Glutamatergic neuron (in vitro differentiated cells): Measurements from ENCODE around the gene CYBB. TPM values are rescaled to one million over a fixed set of nuclear protein-coding genes. Genes with fewer than 3 reads are reported as not detected.
A peak's percentile ranks its signal among the peaks of the same experiment; 100 is the strongest.

Experiments
- DNase-seq: peaks from one replicate; pipeline ENCODE4 v3.0.0; 2022
- H3K27ac Mint-ChIP-seq: one replicate; pipeline ENCODE4 v1.8.0; 2020; ENCODE audit warnings: mild to moderate bottlenecking, mixed read lengths, inconsistent platforms; ENCODE audit not compliant: unreplicated experiment
- H3K27me3 Mint-ChIP-seq: one replicate; pipeline ENCODE4 v1.8.0; 2020; ENCODE audit warnings: mild to moderate bottlenecking, moderate library complexity, mixed read lengths, inconsistent platforms; ENCODE audit not compliant: unreplicated experiment
- H3K36me3 Mint-ChIP-seq: one replicate; pipeline ENCODE4 v1.8.0; 2020; ENCODE audit warnings: mild to moderate bottlenecking, mixed read lengths, inconsistent platforms; ENCODE audit not compliant: unreplicated experiment
- H3K4me1 Mint-ChIP-seq: one replicate; pipeline ENCODE4 v1.8.0; 2020; ENCODE audit warnings: mild to moderate bottlenecking, low read depth, mixed read lengths, inconsistent platforms; ENCODE audit not compliant: unreplicated experiment
- H3K4me3 Mint-ChIP-seq: one replicate; pipeline ENCODE4 v1.8.0; 2020; ENCODE audit warnings: mild to moderate bottlenecking, mixed read lengths, inconsistent platforms; ENCODE audit not compliant: unreplicated experiment
- H3K9me3 Mint-ChIP-seq: one replicate; pipeline ENCODE4 v1.8.0; 2020; ENCODE audit warnings: mild to moderate bottlenecking, moderate library complexity, mixed read lengths, inconsistent platforms; ENCODE audit not compliant: unreplicated experiment
- CTCF ChIP-seq: fragments of 200-600 bp; sonication (generic); IDR thresholded peaks from one replicate; pipeline ENCODE4 v1.5.0; 2021; ENCODE audit not compliant: partially characterized antibody, unreplicated experiment
- total RNA-seq: library from RNA; stranded (reverse); fragmentation: NEBNext Ultra II Directional; extraction: Animal tissue kit (Norgen Biotek cat#: 25700); gene quantifications from one replicate; pipeline ENCODE4 v1.2.1, GENCODE V29; 2021; ENCODE audit not compliant: unreplicated experiment

The CYBB gene
- total RNA-seq, 1 donor from 2014 or later = 0.61 TPM

- no peak for TF ChIP-seq CTCF
- H3K36me3 Mint-ChIP-seq = no peaks in the 10 kb centered on the region
- no peaks in the 10 kb centered on the region for H3K27me3 Mint-ChIP-seq
- DNase-seq = no peak
- H3K27ac Mint-ChIP-seq = no peak overlapping the region
- H3K4me1 Mint-ChIP-seq = no peaks in the 10 kb centered on the region
- no peaks in the 10 kb centered on the region for H3K9me3 Mint-ChIP-seq
- no peak overlapping the region for H3K4me3 Mint-ChIP-seq
Measured at GRCh38 chrX:37834937-37835336, 55.1 kb downstream of the CYBB start.

GRCh38 chrX:37840931-37841330 lies 61.1 kb downstream of the CYBB start:
- no peak for TF ChIP-seq CTCF
- no peak for DNase-seq
- Mint-ChIP-seq H3K4me3 (no peak overlapping the region), H3K36me3 (no peaks in the 10 kb centered on the region), H3K4me1 (no peaks in the 10 kb centered on the region), H3K27me3 (no peaks in the 10 kb centered on the region), H3K27ac (no peak overlapping the region), H3K9me3 (no peaks in the 10 kb centered on the region)

- no peak for TF ChIP-seq CTCF
- Mint-ChIP-seq H3K4me1 (no peaks in the 10 kb centered on the region), H3K36me3 (no peaks in the 10 kb centered on the region), H3K27me3 (no peaks in the 10 kb centered on the region), H3K27ac (no peak overlapping the region), H3K9me3 (no peaks in the 10 kb centered on the region), H3K4me3 (no peak overlapping the region)
- DNase-seq = no peak
Measured at GRCh38 chrX:37844622-37845021, 64.8 kb downstream of the CYBB start.

GRCh38 chrX:37846141-37846540 lies 66.3 kb downstream of the CYBB start:
- peak overlapping the region; percentile 84 for H3K4me3 Mint-ChIP-seq
- no peaks in the 10 kb centered on the region for H3K36me3 Mint-ChIP-seq
- H3K27ac Mint-ChIP-seq = no peak overlapping the region
- DNase-seq = no peak
- no peaks in the 10 kb centered on the region for H3K9me3 Mint-ChIP-seq
- no peak for TF ChIP-seq CTCF
- no peaks in the 10 kb centered on the region for H3K27me3 Mint-ChIP-seq
- no peaks in the 10 kb centered on the region for H3K4me1 Mint-ChIP-seq

GRCh38 chrX:37846558-37846933 lies 66.7 kb downstream of the CYBB start:
- TF ChIP-seq CTCF = no peak
- no peaks in the 10 kb centered on the region for H3K9me3 Mint-ChIP-seq
- H3K27ac Mint-ChIP-seq = no peak overlapping the region
- H3K4me1 Mint-ChIP-seq = no peaks in the 10 kb centered on the region
- DNase-seq = no peak
- no peaks in the 10 kb centered on the region for H3K36me3 Mint-ChIP-seq
- peak overlapping the region; percentile 84 for H3K4me3 Mint-ChIP-seq
- no peaks in the 10 kb centered on the region for H3K27me3 Mint-ChIP-seq
